Kidney epithelial cell (primary cell): ENCODE data around the gene TEX54. TPM values are rescaled to one million over a fixed set of nuclear protein-coding genes. Genes with fewer than 3 reads are reported as not detected.

ENCODE experiments used
- DNase-seq: peaks from one replicate; pipeline ENCODE4 v3.0.0-alpha.2; 2010; ENCODE audit warnings: low read depth
- H3K27me3 ChIP-seq: 2 replicates; pipeline ENCODE4 v1.6.0; 2011; ENCODE audit warnings: low read length; ENCODE audit not compliant: control insufficient read depth, insufficient read depth
- H3K36me3 ChIP-seq: 2 replicates; pipeline ENCODE4 v1.5.1; 2011; ENCODE audit warnings: low read length; ENCODE audit not compliant: control insufficient read depth, insufficient read depth
- H3K4me3 ChIP-seq: 2 replicates; pipeline ENCODE4 v1.5.1; 2011; ENCODE audit warnings: low read depth, mild to moderate bottlenecking, control low read depth, low read length
- total RNA-seq: library from RNA; depleted of rRNA; stranded (reverse); fragments of >200 nt; gene quantifications from 2 replicates; pipeline ENCODE4 v1.2.3, GENCODE V29; 2015
- TF ChIP-seq, protein P1 (sequence below): IDR thresholded peaks from 2 replicates; pipeline ENCODE4 v1.5.1; 2011; ENCODE audit warnings: mild to moderate bottlenecking, moderate library complexity, low read length, control low read depth, inconsistent platforms; ENCODE audit not compliant: insufficient read depth, poor library complexity, severe bottlenecking

TEX54 gene
- total RNA-seq, 1 donor from 2014 or later, result not detected

DNA sequence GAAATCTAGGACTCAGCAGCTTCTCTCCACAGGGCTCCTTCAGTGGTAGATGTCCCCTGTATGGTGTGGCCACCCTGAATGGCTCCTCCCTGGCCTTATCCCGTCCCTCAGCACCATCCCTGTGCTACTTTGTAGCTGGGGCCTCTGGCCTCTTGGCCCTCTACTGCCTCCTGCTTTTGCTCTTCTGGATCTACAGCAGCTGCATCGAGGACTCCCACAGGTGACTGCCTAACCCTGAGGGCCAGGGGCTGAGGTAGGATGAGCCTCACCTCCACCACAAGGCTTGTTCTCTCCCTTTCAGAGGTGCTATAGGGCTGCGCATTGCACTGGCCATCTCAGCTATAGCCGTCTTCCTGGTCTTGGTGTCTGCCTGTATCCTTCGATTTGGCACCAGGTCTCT is 43.6 kb downstream of the TEX54 start:
- Histone ChIP-seq H3K27me3 (no peaks in the 10 kb centered on the region), H3K36me3 (peaks cover 1% of the 10 kb centered on the region), H3K4me3 (no peak overlapping the region)
- TF ChIP-seq, protein P1, sequence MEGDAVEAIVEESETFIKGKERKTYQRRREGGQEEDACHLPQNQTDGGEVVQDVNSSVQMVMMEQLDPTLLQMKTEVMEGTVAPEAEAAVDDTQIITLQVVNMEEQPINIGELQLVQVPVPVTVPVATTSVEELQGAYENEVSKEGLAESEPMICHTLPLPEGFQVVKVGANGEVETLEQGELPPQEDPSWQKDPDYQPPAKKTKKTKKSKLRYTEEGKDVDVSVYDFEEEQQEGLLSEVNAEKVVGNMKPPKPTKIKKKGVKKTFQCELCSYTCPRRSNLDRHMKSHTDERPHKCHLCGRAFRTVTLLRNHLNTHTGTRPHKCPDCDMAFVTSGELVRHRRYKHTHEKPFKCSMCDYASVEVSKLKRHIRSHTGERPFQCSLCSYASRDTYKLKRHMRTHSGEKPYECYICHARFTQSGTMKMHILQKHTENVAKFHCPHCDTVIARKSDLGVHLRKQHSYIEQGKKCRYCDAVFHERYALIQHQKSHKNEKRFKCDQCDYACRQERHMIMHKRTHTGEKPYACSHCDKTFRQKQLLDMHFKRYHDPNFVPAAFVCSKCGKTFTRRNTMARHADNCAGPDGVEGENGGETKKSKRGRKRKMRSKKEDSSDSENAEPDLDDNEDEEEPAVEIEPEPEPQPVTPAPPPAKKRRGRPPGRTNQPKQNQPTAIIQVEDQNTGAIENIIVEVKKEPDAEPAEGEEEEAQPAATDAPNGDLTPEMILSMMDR, result no peak
- DNase-seq, result no peak

DNA sequence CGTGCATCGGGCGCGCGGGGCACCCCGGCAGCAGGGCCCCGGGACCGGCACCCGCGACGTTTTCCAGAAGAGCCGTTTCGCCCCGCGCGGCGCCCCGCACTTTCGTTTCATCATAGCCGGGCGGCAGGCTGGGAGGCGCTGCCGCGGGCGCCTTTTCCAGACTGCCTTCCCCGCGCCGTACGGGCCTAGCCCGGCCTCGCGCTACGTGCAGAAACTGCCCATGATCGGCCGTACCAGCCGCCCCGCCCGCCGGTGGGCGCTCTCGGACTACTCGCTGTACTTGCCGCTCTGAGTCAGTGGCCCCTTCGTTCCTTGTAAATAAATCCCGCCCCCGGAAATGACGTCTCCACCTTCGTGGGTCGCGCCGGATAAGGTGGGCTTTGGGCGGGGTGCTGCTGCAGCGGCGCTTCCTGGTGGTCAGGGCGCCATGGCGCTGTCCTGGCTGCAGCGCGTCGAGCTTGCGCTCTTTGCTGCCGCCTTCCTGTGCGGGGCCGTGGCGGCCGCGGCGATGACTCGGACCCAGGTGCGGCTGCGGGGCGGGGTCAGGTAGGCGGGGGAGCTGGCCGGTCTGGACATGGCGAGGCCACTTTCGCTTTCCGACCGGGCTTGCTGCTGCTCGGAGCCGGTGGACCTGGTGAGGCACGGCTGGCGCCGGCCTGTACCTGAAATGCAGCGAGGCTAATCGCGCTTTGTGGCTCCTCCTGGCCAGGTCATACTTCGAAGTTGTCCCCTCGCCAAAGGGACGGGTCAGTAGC is 45.5 kb downstream of the TEX54 start, which contains the start of gene TMEM179B:
Gene TMEM179B (plus strand): TSS at position 398 of the 755 bp plus-strand sequence. CDS start 30 bp downstream, at position 428.
- Histone ChIP-seq H3K27me3 (no peaks in the 10 kb centered on the region), H3K36me3 (peaks cover 1% of the 10 kb centered on the region), H3K4me3 (peak within 1 kb of the TSS; percentile 91)
- DNase-seq, result peak; percentile 96
- TF ChIP-seq, protein P1, result peak; percentile 79

DNA sequence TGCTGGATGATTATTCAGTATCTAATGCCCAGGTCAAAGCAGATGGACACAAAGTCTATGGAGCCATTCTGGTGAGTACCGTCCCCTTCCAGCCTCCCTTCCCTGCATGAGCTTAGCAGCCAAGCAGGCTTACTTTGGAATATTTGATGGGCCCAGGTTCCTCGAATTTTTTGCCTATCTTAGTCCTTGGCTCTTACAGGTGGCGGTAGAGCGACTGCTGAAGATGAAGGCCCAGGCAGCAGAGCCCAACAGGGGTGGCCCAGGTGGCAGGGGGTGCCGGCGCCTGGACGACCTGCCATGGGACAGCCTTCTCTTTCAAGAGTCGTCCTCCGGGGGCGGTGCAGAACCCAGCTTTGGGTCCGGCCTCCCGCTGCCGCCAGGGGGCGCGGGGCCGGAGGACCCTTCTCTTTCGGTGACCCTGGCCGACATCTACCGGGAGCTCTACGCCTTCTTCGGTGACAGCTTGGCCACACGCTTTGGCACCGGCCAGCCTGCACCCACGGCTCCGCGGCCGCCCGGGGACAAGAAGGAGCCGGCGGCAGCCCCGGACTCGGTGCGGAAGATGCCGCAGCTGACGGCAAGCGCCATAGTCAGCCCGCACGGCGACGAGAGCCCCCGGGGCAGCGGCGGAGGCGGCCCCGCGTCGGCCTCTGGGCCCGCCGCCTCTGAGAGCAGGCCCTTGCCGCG is 46.2 kb downstream of the TEX54 start:
- peak overlapping the region; percentile 91 for H3K4me3 ChIP-seq
- TF ChIP-seq, protein P1, result peak; percentile 100
- peaks cover 1% of the 10 kb centered on the region for H3K36me3 ChIP-seq
- no peaks in the 10 kb centered on the region for H3K27me3 ChIP-seq
- DNase-seq, result no peak

DNA sequence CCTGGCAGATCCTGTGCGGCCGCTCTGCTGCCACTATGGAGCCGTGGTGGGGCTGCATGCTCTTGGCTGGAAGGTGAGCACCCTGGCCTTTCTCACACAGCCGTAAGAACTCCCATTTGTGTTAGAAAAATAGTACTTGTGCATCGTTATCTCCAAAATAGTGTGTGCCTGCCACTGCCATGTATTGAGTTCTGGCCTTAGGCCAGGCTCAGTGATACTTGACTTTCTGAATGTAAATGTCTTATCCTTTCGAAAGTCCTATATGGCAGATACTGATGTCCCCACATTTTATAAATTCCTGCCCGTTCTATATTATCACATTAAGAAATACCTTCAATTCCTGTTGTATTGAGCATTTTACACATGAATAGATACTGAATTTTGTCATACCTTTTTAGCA is 49.9 kb downstream of the TEX54 start:
- TF ChIP-seq, protein P1, result no peak
- Histone ChIP-seq H3K4me3 (no peak overlapping the region), H3K36me3 (peaks cover 2% of the 10 kb centered on the region), H3K27me3 (no peaks in the 10 kb centered on the region)
- no peak for DNase-seq

Other genes starting within 250 kb of the TEX54 start
- 15.0 and 15.2 TPM in 2 replicates for gene TUT1, start 241.3 kb downstream of the TEX54 start, total RNA-seq
- gene MTA2, start 231.0 kb downstream of the TEX54 start, total RNA-seq, result 136 and 137 TPM in 2 replicates
- gene EML3, start 220.1 kb downstream of the TEX54 start, total RNA-seq, result 20.9 and 21.1 TPM in 2 replicates
- 0.55 and 1.4 TPM in 2 replicates for gene ROM1, start 219.6 kb downstream of the TEX54 start, total RNA-seq
- gene B3GAT3, start 210.9 kb downstream of the TEX54 start, total RNA-seq, result 68.7 and 80.8 TPM in 2 replicates
- 271 and 300 TPM in 2 replicates for gene GANAB, start 186.2 kb downstream of the TEX54 start, total RNA-seq
- 26.9 and 36.4 TPM in 2 replicates for gene INTS5, start 179.5 kb downstream of the TEX54 start, total RNA-seq
- 64.8 and 76.5 TPM in 2 replicates for gene C11orf98, start 167.6 kb downstream of the TEX54 start, total RNA-seq
- 3.4 and 4.0 TPM in 2 replicates for gene CSKMT, start 167.5 kb downstream of the TEX54 start, total RNA-seq
- 8.0 and 8.1 TPM in 2 replicates for gene UQCC3, start 161.2 kb downstream of the TEX54 start, total RNA-seq
- 4.1 and 4.6 TPM in 2 replicates for gene LBHD1, start 160.6 kb downstream of the TEX54 start, total RNA-seq
- gene UBXN1, start 153.8 kb downstream of the TEX54 start, total RNA-seq, result 289 and 321 TPM in 2 replicates
- 0.25 TPM in 1 of 2 replicates, not detected in the other for gene LRRN4CL, start 143.3 kb downstream of the TEX54 start, total RNA-seq
- 45.2 and 56.1 TPM in 2 replicates for gene BSCL2, start 125.4 kb downstream of the TEX54 start, total RNA-seq
- gene GNG3, start 125.2 kb downstream of the TEX54 start, total RNA-seq, result not detected in 2 replicates
- 12.8 and 14.3 TPM in 2 replicates for gene HNRNPUL2, start 105.4 kb downstream of the TEX54 start, total RNA-seq
- 37.5 and 38.6 TPM in 2 replicates for gene TTC9C, start 104.4 kb downstream of the TEX54 start, total RNA-seq
- 17.3 and 18.8 TPM in 2 replicates for gene ZBTB3, start 78.7 kb downstream of the TEX54 start, total RNA-seq
- 98.3 and 120 TPM in 2 replicates for gene POLR2G, start 71.3 kb downstream of the TEX54 start, total RNA-seq
- 19.4 and 29.1 TPM in 2 replicates for gene TAF6L, start 61.4 kb downstream of the TEX54 start, total RNA-seq
- 66.7 and 72.5 TPM in 2 replicates for gene TMEM179B, start 45.4 kb downstream of the TEX54 start, total RNA-seq
- gene TMEM223, start 40.8 kb downstream of the TEX54 start, total RNA-seq, result 32.8 and 41.3 TPM in 2 replicates
- 40.9 and 41.4 TPM in 2 replicates for gene NXF1, start 27.4 kb downstream of the TEX54 start, total RNA-seq
- 30.2 and 34.3 TPM in 2 replicates for gene STX5, start 790 bp downstream of the TEX54 start, total RNA-seq
- 90.2 and 92.8 TPM in 2 replicates for gene WDR74, start 6.7 kb upstream of the TEX54 start, total RNA-seq
- 441 and 475 TPM in 2 replicates for gene SLC3A2, start 48.1 kb upstream of the TEX54 start, total RNA-seq
- gene CHRM1, start 88.5 kb upstream of the TEX54 start, total RNA-seq, result not detected in 2 replicates
- not detected in 2 replicates for gene SLC22A6, start 152.1 kb upstream of the TEX54 start, total RNA-seq
- not detected in 2 replicates for gene SLC22A8, start 183.0 kb upstream of the TEX54 start, total RNA-seq